A549 (cell line): ENCODE data around the gene DYNC1H1.

Experiments
- BHLHE40 ChIP-seq: IDR thresholded peaks from 2 replicates; pipeline ENCODE4 v1.6.1; 2012; ENCODE audit warnings: low read depth, low read length, inconsistent platforms
- EP300 ChIP-seq, 2 experiments: fragments of >200 bp; sonication (Bioruptor Twin); formaldehyde crosslinking; IDR thresholded peaks; 2 replicates in 1 of 2; 3 replicates in 1 of 2; pipeline ENCODE4 v1.6.1; 2016 to 2017
- POLR2A ChIP-seq: IDR thresholded peaks from 2 replicates; pipeline ENCODE4 v1.6.1; 2012; ENCODE audit warnings: mild to moderate bottlenecking, low read length
- RAD21 ChIP-seq, 2 experiments: fragments of >200 bp in 1 of 2; sonication (Bioruptor Twin) in 1 of 2; formaldehyde crosslinking in 1 of 2; IDR thresholded peaks in 1 of 2; conservative IDR thresholded peaks in 1 of 2; 2 replicates in 1 of 2; 3 replicates in 1 of 2; pipeline ENCODE4 v1.6.1; 2012 to 2018; ENCODE audit warnings: inconsistent platforms in 1 of 2
- SMC3 ChIP-seq: fragments of >200 bp; sonication (Bioruptor Twin); formaldehyde crosslinking; IDR thresholded peaks from 3 replicates; pipeline ENCODE4 v1.6.1; 2018; ENCODE audit warnings: inconsistent platforms
- TF ChIP-seq, protein P1 (sequence below): fragments of >200 bp; sonication (Bioruptor Twin); formaldehyde crosslinking; IDR thresholded peaks from 3 replicates; pipeline ENCODE4 v1.5.1; 2016

DNA sequence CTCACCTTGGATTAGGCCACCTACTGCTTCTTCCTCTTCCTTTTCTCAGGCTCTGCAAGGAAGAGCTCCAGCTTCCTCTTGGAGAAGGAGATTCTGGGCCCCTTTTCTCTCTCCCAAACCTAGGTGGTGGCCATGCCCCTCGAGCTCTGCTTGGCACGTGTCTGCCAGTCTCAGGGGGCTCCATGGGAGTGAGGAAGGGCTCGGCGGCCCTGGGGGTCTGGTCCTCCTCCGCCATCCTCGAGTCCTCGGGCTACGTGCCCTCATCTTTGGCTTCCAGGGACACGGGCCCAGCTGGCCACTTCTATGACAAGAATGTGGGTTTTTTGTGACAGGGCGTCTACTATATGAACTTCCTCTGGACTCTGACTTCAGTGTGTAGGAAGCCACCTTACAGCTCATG, 88.1 kb downstream of the DYNC1H1 start:
- TF ChIP-seq RAD21 (conservative IDR thresholded peaks at IDR 0.05 in 1 of 2, IDR thresholded peaks at IDR 0.05 in 1 of 2): no peak
- TF ChIP-seq BHLHE40: no peak
- TF ChIP-seq, protein P1, sequence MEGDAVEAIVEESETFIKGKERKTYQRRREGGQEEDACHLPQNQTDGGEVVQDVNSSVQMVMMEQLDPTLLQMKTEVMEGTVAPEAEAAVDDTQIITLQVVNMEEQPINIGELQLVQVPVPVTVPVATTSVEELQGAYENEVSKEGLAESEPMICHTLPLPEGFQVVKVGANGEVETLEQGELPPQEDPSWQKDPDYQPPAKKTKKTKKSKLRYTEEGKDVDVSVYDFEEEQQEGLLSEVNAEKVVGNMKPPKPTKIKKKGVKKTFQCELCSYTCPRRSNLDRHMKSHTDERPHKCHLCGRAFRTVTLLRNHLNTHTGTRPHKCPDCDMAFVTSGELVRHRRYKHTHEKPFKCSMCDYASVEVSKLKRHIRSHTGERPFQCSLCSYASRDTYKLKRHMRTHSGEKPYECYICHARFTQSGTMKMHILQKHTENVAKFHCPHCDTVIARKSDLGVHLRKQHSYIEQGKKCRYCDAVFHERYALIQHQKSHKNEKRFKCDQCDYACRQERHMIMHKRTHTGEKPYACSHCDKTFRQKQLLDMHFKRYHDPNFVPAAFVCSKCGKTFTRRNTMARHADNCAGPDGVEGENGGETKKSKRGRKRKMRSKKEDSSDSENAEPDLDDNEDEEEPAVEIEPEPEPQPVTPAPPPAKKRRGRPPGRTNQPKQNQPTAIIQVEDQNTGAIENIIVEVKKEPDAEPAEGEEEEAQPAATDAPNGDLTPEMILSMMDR: no peak
- no peak for TF ChIP-seq SMC3
- no peak for TF ChIP-seq POLR2A
- no peak for TF ChIP-seq EP300 (IDR thresholded peaks at IDR 0.05)
